ENCODE data around the gene ACSF2.
"Not testable (repeated sequence)": the region's sequence is repeated elsewhere in the genome, so short reads cannot be mapped to it uniquely, and the experiment has no call there.

The ACSF2 gene

GRCh38 chr17:50425682-50426471 is at the start of gene ACSF2:
ACSF2 (plus strand) TSS chr17:50426218; CDS start chr17:50426262, 44 bp downstream.
- DNase-seq: peak; percentile 18 to 62 (median 38)

- DNase-seq: no peak
Measured at GRCh38 chr17:50379351-50380132, 46.5 kb upstream of the ACSF2 start.

- DNase-seq: no peak
Measured at GRCh38 chr17:50380369-50381259, 45.4 kb upstream of the ACSF2 start.

- DNase-seq: no peak
Measured at GRCh38 chr17:50381260-50381815, 44.7 kb upstream of the ACSF2 start.

GRCh38 chr17:50381920-50382319 is 44.1 kb upstream of the ACSF2 start:
- DNase-seq: no peak

GRCh38 chr17:50382931-50383330 is 43.1 kb upstream of the ACSF2 start:
- DNase-seq: no peak

GRCh38 chr17:50386510-50386909 is 39.5 kb upstream of the ACSF2 start:
- DNase-seq: no peak

GRCh38 chr17:50388728-50389127 is 37.3 kb upstream of the ACSF2 start:
- no peak for DNase-seq

GRCh38 chr17:50389534-50389933 is 36.5 kb upstream of the ACSF2 start:
- DNase-seq: no peak

- no peak for DNase-seq
Measured at GRCh38 chr17:50392621-50393020, 33.4 kb upstream of the ACSF2 start.

GRCh38 chr17:50393700-50394099 is 32.3 kb upstream of the ACSF2 start:
- DNase-seq: no peak

GRCh38 chr17:50394711-50395110 is 31.3 kb upstream of the ACSF2 start:
- no peak for DNase-seq

- DNase-seq: no peak
Measured at GRCh38 chr17:50396261-50397110, 29.5 kb upstream of the ACSF2 start.

- DNase-seq: peak; percentile 77 to 90 (median 84)
Measured at GRCh38 chr17:50397111-50397918, 28.7 kb upstream of the ACSF2 start, which contains the start of gene LRRC59. LRRC59 (minus strand) TSS chr17:50397523; CDS start chr17:50397317, 206 bp downstream.

- DNase-seq: no peak
Measured at GRCh38 chr17:50397919-50398285, 28.1 kb upstream of the ACSF2 start.

- DNase-seq: not testable (repeated sequence)
Measured at GRCh38 chr17:50398672-50399071, 27.3 kb upstream of the ACSF2 start.

GRCh38 chr17:50399591-50399990 is 26.4 kb upstream of the ACSF2 start:
- DNase-seq: not testable (repeated sequence)

GRCh38 chr17:50405351-50405750 is 20.7 kb upstream of the ACSF2 start:
- not testable (repeated sequence) for DNase-seq

- DNase-seq: no peak
Measured at GRCh38 chr17:50406578-50406977, 19.4 kb upstream of the ACSF2 start.

GRCh38 chr17:50407921-50408320 is 18.1 kb upstream of the ACSF2 start:
- DNase-seq: no peak

All from activated naive CD4-positive, alpha-beta T cell (primary cell).